Measurements from ENCODE around the gene ZNF648.

ZNF648 gene

DNA sequence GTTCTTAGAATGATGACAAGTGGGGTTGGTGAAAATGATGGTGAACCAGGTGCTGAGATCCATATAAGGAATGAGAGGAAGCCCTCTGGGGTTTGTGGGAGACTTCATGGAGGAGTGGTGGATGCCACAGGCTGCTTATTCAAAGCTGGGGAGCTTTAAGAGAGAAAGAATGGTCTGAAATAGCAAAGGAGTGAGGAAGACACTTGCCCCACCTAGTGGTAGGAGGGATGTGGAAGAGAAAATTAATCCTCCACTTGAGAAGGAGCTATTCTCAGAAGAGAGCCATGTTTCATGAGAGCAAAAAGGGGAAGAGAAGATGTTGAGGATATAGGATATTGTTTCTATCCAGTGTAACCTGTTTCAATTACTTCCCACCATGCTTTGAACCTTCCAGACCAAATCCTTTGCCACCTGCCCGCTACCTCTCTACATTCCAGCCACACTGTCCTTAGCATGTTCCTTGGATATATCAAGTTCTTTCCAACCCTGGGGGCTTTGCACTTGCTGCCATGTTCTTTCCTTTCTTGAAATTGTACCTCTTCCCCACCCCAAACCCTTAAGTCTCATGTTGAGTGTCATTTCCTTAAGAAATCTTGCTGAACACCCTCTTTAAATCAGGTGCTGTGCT is 19.6 kb upstream of the ZNF648 start:
- DNase-seq (ENCODE audit: extremely low spot score): peak; percentile 69
- CTCF ChIA-PET: interaction anchor here (0.7 to 6.8 kb wide), 59 partner anchors 8 to 907 kb away, joined by 3 to 90 read pairs (median 4); partner anchors contain the start of gene CACNA1E
- peak; percentile 70 for TF ChIP-seq CTCF (IDR thresholded peaks at IDR 0.05; ENCODE audit: control extremely low read depth, extremely low read depth, low read depth, missing control alignments)
- POLR2A ChIA-PET: interaction anchor here (0.6 kb wide), 1 partner anchor 649 kb away, joined by 3 read pairs; no protein-coding TSS in a partner anchor

DNA sequence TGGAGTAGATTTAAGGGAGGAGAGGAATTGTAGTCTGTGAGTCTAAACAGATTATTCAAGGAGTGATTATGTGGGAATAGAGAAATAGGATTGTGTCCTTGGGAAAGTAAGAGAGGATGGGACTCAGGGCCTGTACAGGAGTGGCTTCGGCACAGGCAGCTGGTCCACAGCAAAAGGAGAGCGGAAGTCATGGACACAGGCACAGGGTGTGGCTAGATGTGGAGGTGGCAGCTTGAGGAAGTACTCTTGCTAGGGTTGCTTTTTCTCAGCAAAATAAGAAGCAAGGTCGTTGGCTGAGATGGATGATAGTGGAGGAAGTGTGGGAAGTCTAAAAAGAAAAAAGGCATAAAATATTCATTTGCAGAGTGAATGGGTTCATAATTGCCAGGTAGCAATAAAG is 18.5 kb upstream of the ZNF648 start:
- no peak for DNase-seq (ENCODE audit: extremely low spot score)
- ChIA-PET POLR2A (no interaction called here), CTCF (interaction anchor here (0.7 to 6.8 kb wide), 30 partner anchors 9 to 888 kb away, joined by 3 to 90 read pairs (median 5); no protein-coding TSS in a partner anchor)
- no peak for TF ChIP-seq CTCF (IDR thresholded peaks at IDR 0.05; ENCODE audit: control extremely low read depth, extremely low read depth, low read depth, missing control alignments)

DNA sequence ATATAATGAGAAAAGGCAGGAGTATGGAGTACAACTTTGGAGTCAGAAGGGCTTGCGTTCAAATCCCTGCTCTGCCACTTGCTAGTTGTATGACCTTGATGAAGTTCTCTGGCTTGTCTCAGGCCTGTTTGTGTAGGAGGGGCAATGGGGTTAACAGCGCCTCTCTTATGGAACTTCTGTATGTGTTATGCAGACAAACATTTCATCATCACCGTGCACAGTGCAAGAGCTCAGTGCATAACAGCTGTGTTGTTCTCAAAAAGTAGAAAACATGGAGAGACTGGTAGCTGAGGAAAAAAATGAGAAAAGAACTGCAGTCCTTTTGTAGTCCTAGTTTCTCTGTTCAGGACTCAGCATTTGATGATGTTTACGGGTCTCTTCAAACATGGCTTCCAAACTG is 10.4 kb upstream of the ZNF648 start:
- no peak for DNase-seq (ENCODE audit: extremely low spot score)
- CTCF ChIA-PET: interaction anchor here (0.9 to 2.2 kb wide), 5 partner anchors 9 to 712 kb away, joined by 3 to 14 read pairs (median 3); no protein-coding TSS in a partner anchor
- POLR2A ChIA-PET: no interaction called here
- no peak for TF ChIP-seq CTCF (IDR thresholded peaks at IDR 0.05; ENCODE audit: control extremely low read depth, extremely low read depth, low read depth, missing control alignments)

- DNase-seq (ENCODE audit: extremely low spot score): peak; percentile 67
- peak; percentile 87 for TF ChIP-seq CTCF (IDR thresholded peaks at IDR 0.05; ENCODE audit: control extremely low read depth, extremely low read depth, low read depth, missing control alignments)
- ChIA-PET POLR2A (no interaction called here), CTCF (interaction anchor here (0.6 to 5.8 kb wide), 17 partner anchors 8 to 591 kb away, joined by 3 to 90 read pairs (median 4); partner anchors contain the start of genes CACNA1E and ZNF648)
Measured at GRCh38 chr1:182069028-182069466, 7.5 kb upstream of the ZNF648 start.

GRCh38 chr1:182066934-182067333 is 5.4 kb upstream of the ZNF648 start:
- POLR2A ChIA-PET: no interaction called here
- no peak for DNase-seq (ENCODE audit: extremely low spot score)
- no peak for TF ChIP-seq CTCF (IDR thresholded peaks at IDR 0.05; ENCODE audit: control extremely low read depth, extremely low read depth, low read depth, missing control alignments)
- CTCF ChIA-PET: interaction anchor here (1.5 to 5.8 kb wide), 4 partner anchors 9 to 96 kb away, joined by 3 to 90 read pairs (median 26); no protein-coding TSS in a partner anchor

DNA sequence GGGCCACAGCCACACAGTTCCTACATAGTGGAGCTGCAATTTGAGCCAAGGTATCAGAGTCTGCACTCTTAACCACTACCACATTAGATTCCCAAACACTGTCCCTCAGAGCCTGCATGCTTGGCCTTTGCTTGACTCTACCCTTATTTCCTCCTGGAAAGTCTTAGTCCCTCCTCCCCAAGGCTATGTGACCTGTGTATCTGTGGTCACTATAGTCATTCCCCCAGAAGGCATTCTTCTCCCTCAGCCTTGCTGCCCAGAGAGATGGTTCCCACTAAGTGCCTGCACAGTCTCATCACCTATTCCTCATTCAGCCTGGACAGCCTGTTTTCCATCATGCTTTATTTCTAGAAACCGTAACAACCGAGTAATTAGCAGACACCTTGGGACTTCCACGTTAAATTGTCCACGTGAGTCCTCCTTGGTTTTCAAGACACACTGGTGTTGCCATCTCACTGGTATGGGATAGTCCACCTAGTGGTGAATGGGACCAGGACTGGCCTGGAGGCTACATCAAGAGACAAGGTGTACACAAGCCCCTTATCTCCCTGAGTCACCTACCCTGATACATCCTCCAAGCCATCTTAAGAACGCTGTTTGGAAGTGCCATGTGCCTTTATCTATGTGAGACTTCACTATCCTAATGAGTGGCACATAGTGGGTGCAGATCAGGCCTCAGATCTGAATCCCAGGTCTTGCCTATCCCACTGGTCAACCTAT is 3.8 kb upstream of the ZNF648 start:
- TF ChIP-seq CTCF (IDR thresholded peaks at IDR 0.05; ENCODE audit: control extremely low read depth, extremely low read depth, low read depth, missing control alignments): no peak
- POLR2A ChIA-PET: no interaction called here
- CTCF ChIA-PET: interaction anchor here (0.7 to 5.8 kb wide), 7 partner anchors 10 to 585 kb away, joined by 3 to 90 read pairs (median 3); no protein-coding TSS in a partner anchor
- no peak for DNase-seq (ENCODE audit: extremely low spot score)

All from GM10248 (cell line).